NCI-H460 (cell line): ENCODE measurements around the gene PACSIN2. TPM values are rescaled to one million over a fixed set of nuclear protein-coding genes. Genes with fewer than 3 reads are reported as not detected.

Source experiments
- DNase-seq: peaks from one replicate; pipeline ENCODE4 v3.0.0-alpha.2; 2016; ENCODE audit warnings: low read depth; ENCODE audit errors: extremely low read depth
- total RNA-seq: library from RNA; depleted of rRNA; stranded (reverse); fragments of >200 nt; shearing (Covaris generic); gene quantifications from 2 replicates; pipeline ENCODE4 v1.2.3, GENCODE V29; 2014

Gene PACSIN2
- total RNA-seq, 1 experiment from 2014 or later: 29.9 TPM

DNA sequence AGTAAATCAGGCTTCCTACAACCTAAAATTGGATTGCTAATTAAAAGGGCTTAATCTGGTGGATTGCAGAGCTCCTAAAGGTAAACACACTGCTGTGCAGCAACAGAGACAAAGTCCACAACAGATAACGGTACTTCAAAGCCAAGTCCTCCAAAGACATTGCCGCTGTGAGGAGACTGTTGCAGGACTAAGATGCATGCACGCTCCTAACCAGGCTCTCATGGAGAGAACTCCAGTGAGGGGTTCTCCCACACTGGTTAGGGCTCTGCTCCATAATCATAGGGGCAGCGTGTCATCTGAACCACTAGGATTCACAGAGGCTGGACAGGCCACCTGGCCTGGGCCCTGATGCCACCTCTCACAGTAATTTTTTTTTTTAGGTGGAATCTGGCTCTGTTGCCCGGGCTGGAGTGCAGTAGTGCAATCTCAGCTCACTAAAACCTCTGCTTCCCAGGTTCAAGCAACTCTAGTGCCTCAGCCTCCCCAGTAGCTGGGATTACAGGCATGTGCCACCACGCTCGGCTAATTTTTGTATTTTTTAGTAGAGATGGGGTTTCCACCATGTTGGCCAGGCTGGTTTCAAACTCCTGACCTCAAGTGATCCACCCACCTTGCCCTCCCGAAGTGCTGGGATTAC is 101.0 kb downstream of the PACSIN2 start:
- DNase-seq: no peak

DNA sequence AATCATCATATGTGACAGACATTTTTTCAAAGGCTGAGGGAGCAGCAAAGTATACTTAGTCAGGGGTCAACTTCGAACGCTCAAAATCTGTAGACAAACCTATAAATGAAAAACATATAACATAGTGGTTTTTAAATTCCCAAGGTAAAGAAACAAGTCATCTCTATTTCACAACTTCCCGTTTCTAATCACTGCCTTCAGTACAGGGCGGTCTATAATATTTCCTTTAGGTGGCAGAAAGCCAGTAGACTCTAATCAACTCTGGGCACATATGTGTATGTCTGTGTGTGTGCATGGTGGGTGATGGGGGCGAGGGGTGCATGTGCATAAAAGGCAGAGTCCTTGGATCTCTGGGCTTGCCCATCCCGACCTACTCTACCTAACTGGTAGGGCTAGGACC is 102.9 kb downstream of the PACSIN2 start:
- no peak for DNase-seq

DNA sequence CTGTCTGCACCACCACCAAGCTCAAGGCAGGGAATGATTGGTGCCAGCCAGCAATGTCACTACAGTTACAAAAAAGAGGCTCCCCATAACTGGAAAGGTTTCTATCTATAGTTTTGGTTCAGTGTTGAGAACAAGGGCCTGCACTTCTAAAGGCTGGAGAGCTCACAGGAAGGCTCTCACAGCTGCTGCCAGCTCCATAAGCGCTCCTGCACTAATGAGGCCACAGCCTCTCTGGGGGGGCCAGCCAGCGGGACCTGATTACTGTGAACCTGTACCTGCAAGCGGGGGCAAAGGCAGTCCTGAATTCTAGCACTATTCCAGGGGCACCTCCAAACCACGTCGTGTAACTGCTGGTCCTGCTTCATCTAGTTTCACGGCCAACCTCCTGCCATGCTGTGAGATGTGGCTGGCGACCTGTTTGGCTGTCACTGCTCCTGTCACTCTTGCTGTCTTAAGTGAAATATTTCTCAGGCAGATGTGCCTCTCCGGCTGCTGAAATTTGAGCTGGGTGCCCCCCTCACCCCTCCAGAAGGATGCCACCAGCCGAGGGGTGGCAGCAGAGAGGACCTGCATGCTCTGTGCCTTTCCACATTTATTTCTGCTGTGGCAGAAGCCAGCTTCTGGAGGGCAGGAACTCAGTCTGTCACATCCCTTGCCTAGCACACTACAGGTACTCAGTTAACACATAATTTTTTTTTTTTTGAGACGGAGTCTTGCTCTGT is 104.6 kb downstream of the PACSIN2 start:
- DNase-seq: no peak

DNA sequence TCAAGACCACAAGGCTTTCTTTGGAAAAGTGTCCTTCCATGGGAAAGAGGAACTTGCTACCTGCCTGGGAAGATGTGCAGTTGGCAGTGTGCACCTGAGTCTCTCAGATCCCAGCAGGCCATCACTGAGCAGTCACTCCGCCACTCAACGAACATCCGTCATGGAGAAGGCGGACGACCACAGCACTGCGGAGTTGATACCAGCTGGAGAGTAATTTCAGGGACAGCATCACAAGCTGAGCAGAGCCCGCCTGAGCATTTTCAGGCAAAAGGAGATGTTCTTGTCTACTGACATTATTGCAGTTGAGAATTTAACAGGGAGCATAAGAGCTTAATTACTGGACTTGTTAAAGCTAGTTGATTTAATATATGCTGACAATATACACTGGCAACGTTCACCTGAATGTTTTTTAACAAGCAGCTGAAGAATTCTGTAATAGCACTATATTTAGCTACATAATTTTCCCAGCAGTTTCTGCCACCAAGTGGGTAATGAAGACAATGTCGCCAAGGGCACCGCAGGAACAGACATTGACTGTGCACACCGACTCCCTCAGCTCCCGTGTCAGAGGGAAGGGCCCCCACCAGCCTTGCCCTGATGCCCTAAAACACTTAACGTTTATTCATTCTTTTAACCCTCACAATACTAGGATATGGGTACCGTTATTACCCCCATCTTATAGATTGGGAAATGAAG is 105.4 kb downstream of the PACSIN2 start:
- no peak for DNase-seq

DNA sequence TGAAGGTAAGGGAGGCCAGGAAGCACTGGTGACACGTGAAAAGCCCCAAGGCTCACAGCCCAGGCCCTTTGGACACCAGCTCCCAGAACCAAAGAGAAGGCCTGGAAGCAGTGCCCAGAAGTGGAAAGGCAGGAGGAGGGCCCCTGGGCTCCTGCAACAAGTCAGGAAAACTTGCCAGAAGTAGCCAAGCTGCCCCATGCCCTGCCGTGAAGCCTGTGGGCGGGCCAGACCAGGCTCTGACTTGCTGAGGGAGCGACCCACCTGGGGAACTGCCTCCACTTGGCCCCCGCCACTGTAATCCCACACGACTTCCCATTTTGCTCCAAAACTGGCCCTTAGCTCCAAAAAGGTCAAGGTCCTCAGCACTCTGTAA is 106.6 kb downstream of the PACSIN2 start:
- no peak for DNase-seq

DNA sequence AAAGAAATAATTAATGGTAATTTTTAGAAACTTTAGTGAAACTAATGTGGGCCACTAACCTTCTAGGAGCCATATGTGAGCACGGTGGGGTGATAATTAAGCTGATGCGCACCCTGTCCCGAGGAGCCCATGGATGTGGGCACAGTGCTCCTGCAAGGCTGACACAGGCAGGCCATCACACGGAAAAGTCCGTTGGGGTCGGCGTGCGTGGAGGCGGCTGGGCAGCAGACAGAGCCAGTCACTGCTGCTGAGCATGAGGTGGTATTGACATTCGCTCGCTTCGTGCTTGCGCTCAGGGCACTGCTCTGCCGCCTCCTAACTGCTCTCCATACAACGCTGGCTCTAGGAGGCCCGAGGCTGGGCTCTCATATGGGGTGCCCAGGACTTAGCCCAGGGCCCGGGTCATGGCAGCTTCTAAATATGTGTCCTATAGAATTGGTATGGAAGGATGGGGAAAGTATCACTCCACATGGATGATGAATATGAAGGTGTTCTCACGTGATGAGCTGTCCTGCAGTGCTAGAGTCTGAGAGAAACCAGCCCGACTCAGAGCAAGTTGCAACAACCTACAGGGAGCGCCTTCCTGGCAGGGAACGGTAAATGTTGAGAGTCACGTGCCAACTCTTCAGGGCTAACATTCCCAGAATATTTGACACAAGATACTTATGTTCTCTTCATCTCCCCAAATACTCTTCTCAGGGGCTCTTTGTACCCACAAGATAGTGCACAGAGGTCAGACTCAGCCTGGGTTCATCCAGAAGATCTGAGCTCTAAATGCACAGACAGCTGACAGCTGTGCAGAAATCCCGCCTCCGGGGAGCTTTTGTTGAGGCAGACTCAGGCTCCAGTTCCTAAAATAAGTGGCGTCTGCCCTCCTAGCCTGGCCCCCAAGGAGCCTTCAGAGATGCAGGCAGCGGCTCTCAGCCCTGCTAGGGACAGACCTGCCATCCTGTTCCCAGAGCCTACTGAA is 107.3 kb downstream of the PACSIN2 start:
- DNase-seq: no peak

DNA sequence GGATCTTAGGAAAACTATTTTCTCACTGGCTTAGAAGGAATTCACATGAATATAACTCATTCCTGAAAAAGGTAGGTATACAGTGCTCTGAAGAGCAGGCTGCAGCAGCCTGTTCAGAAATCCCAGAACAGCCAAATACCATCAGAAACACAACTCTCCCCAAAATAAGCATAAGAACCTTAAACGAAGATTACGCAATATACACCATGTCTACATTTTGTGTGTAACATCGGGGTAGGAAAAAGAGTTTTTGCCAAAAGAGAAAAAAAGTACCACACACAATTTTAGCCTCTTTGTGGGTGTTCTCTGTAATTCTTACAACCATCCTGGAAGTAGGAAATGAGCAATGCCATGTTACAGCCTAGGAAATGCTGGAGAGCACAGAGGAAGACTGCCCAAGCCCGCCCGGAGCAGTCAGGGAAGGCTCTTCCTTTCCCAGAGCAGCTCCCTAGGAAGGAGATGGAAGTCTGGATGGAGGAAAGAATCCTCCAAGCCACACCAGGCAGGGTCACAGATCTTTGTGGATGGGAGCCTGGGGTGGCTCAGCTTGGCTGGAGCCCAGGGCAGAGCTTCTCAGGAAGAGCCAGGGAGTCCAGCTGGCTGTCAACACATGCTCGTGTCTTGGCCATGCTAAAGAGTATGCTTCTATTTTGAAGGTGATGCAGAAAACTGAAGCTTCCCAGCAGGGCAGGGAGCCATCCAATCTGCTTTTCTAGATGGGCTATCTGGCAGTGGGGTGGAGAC is 108.2 kb downstream of the PACSIN2 start:
- DNase-seq: no peak

DNA sequence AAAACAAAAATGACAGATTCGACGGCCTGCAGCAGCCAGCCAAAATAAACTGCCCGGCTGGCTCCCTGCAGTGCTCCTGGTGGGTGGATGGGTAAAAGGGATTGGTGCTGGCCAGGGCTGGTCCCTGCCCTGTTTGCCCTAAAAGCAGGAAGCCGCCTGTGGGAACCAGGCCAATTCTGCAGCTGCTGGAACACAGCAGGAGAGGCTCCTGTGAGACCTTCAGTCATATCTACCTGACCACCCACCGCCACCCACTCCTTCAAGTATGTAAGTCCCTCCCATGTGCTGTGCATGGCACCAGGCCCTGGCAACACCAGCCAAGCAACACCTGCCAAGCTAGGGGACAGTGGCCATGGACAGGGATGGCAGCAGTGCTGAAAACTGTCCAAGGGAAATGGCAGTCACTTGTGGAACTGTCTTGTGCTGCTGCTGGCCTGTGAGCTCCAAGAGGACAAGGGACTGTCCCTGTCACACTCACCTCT is 109.2 kb downstream of the PACSIN2 start:
- DNase-seq: no peak

DNA sequence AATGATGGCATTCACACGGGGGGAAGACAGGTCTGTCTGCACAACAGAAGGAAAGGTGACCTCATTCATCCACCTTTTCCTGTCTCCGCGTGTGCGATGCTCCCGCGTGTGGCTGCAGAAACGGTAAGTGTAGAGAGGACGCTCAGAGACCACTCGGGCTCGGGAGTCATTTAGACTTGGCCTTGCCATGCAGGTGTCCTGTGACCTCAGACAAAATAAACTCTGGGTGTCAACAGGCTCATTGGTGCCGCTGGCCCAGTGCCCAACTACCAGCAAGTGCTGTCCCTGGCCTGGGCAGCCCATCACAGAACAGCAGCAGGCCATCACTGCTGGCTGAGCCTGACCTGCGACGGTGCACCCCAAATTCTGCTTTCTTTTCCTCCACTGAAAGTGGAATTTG is 109.7 kb downstream of the PACSIN2 start:
- no peak for DNase-seq

DNA sequence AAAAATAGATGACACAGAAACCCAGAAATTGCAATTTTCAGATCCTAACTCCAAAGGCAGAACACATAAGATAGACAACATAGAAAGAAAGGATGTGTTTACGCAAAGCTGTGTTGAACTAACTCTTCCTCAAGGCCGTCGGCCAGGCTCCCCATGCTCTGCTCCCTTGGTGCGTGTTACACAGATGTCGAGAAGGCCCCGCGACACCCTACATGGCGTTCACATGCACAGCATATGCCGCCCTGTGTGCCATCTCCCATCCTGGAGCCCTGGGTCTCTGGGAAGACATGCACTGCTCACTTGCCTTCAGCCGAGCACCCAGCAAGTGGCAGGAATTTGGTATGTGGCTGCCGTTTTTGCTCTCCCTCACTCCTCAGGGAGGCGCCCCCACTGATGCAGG is 110.9 kb downstream of the PACSIN2 start:
- no peak for DNase-seq

DNA sequence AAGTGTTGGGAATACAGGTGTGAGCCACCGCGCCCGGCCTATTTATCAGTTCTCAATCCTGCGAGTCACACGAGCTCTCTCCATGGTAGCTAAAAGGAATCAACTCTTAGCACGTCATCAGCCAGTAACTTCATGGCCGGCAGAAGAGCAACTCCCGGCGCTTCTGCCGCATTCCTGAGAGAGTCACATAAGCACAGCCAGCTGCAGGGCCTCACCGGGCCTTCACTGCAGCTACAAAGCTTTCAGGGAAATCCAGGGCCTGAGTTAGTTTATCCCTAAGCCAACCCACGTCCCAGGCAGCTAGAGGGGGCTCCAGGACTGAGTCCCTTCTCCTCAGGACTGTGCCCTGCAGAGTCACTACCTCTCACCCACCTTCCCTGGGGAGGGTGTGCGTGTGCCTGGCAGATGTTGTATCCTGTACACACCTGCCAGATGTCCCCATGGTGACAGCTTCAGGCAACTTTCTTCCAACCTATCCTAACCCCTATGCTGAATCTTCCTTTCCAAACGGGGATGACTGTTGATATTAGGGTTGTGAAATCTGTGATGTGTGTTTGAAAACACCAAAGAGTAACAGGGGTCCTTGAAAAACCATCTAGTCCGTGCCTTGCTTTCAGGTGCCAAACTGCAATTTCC is 112.0 kb downstream of the PACSIN2 start:
- DNase-seq: no peak

DNA sequence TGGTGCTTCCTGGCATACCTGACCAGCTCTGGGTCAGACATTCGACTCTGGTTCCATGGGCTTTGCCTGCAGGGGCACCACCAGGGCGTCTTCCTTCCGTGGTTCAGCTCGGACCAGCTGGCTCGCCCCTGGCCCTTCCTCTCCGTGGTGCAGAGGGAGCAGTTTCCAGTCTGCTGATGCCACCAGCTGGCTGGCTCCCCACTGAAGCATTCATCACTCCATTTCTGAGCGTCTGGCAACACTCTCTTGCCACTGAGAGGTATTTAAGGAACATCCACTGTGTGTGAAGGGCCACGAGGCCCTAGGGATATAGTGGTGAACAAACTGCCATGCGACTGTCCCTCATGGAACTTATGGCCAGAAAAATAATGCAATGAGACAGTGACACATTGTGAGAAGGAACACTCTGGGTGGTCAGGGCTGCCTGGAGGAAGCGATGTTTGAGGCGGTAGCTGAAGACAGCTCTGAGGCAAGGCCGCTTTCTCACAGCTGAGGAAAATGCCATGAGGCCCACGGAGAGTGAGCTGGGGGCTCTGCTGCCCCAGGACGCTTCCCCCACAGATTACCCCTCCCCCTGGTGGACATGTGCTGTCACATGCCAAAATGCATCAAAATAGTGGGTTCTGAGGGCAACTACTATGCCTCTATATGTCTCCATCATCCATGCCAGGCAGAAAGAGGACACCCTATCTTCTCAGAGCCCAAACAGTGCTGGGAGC is 113.0 kb downstream of the PACSIN2 start:
- DNase-seq: no peak

DNA sequence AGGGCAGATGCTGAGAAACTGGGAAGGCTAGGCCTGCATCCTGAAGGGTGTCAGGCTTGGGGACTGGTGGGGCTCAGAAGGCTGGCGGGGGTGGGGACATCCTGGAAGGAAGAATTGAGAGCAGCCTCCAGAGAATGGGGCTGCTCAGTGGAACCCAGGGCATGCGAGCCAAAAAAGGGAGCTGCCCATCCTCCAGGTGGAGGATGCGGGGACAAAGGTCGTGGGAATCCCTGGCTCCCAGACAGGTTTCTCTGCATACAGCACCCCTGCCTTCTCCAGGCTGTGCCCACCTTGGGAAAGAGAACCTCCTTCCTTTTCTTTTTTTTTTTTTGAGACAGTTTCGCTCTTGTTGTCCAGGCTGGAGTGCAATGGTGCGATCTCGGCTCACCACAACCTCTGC is 117.0 kb downstream of the PACSIN2 start:
- DNase-seq: no peak

DNA sequence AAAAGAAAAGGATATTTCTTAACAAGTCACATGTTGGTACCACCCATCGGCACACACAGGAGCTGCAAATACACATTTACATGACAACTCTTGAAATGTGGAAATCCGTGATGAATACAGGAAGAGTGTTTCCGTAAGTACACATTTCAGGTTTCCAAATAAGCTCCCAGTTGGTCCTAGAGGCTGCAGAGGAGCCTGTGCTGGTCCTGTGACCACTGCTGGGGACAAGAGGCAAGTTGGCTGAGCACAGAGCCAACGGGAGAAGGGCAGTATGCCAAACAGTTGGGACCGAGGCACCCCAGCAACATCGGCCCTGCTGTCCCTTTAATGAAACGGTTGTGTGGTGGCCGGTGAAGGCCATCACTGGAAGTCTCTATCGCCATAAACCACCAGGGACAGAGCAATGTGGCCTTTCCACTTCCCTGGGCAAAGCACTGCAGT is 119.4 kb downstream of the PACSIN2 start:
- no peak for DNase-seq

DNA sequence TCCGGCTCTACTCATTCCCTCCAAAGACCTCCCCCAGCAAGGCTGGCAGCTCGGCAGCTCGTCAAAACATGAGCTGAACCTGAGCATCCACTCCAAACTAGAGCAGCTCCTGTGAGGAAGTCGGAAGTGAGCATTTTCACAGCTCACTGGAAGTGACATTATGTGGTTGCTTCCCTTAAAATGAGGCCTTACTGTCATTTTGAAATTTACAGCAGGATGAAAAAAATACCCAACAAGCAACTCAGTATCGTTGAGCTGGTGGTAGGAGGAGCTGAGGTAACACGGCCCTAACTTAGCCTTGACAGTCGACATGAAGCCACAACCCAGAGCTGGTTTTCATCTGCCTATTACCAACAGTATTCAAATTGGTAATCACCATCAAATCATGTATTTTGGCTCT is 119.9 kb downstream of the PACSIN2 start:
- DNase-seq: no peak

DNA sequence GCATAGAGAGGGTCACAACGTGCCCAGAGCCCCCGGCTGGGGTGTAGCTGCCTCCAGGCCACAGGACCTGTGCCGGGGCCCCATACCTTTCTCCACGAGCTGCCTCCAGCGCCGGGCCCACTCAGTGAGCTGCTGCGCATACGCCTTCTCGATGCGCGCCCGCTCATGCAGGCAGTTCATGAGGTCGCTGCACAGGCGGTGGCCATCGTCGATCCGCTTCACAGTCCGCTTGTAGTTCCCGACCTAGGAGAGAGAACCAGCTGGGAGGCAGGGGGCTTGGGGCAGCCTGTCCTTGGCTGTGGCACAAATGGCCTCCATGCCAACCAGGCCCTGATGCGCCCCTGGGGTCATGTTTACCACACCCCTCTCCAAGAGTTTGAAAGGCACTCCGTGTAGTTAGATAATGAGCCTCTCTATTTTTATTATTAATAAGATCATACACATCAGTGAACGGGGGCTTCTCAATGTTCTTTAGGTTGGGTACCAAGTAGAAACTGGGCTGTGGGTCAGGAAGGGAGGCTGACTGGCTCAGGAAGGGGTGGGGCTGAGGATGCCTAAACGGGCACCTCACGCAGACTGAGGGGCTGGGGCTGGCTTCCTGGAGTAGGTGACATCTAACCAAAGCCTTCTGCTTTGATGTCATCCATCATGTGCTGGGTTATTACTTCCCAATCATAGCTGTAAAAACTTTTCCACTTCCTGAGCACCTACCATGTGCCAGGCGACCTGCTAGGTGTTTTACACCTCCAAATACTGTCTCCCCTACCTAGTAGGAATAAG is 121.4 kb downstream of the PACSIN2 start:
- no peak for DNase-seq

DNA sequence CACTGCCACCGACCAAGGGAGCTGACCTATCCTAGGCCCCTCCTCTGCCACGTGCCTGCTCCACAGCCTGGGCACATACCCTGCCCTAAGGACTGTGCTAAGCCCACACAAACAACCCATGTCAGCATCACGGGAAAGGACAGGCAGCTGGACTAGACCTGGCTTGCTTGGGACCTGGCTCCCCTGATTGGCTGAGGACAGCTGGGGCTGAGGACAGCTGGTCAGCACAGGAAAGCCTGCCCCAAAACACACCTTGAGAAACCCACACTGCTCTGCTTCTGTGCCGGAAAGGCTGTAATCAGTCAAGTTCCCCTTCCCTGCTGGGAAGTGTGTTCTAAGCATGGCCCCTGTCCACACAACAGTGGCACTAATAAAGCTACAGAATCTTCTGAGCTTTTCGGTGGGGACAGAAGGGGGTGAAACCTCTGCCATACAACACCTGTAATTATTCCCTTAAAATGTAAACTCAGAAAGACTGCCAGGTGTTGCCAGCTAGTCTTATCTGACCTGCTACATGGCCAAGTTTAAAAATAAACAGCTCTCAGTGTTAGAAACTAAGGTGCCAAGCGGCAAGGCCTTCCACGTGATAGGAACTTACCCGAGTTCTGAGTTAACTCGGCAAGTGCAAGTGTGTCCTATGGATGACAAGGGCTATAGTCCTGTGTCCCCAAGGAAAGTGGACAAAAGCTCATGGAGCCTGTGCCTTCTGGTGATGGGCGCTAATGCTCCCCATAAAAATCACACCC is 122.2 kb downstream of the PACSIN2 start:
- no peak for DNase-seq
